GM19351 (cell line): ENCODE results near the gene TP53BP1.
A peak's percentile ranks its signal among the peaks of the same experiment; 100 is the strongest.

Experiments used
- ATAC-seq: cut with Tn5 transposase; IDR thresholded peaks from one replicate; pipeline ENCODE4 v1.9.1; 2021; ENCODE audit warnings: mild to moderate bottlenecking, moderate library complexity; ENCODE audit not compliant: unreplicated experiment

The TP53BP1 gene

DNA sequence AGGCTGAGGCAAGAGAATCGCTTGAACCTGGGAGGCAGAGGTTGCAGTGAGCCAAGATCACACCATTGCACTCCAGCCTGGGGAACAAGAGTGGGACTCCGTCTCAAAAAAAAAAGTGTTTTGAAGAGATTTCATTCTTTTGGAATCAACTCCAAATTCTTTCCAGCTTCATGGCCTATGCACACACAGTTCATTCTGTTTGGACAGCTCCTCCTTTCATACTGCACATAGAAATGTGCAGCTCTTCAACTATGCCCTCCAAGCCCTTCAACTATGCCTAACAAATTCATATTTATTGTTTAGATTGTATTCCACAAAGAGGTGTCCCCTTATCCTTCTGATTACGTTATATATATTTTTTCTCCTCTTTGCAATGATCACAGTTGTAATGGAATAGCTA lies 4.2 kb downstream of the TP53BP1 start:
- no peak for ATAC-seq

DNA sequence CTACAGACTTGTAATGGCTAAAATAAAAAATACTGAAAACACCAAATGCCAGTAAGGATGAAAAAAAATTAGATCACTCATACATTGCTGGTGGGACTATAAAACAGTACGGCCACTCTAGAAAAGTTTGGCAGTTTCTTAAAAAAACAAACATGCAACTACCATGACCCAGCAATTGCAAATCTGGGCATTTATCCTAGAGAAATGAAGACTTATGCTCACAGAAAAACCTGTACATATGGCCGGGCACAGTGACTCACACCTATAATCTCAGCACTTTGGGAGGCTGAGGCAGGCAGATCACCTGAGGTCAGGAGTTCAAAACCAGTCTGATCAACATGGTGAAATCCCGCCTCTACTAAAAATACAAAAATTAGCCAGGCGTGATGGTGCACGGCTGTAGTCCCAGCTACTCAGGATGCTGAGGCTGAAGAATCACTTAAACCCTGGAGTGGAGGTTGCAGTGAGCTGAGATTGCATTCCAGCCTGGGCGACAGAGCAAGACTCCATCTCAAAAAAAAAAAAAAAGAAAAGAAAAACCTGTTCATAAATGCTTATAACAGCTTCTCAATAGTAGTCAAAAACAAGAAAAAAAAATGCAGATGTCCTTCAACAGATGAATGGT lies 5.6 kb downstream of the TP53BP1 start:
- ATAC-seq: no peak

DNA sequence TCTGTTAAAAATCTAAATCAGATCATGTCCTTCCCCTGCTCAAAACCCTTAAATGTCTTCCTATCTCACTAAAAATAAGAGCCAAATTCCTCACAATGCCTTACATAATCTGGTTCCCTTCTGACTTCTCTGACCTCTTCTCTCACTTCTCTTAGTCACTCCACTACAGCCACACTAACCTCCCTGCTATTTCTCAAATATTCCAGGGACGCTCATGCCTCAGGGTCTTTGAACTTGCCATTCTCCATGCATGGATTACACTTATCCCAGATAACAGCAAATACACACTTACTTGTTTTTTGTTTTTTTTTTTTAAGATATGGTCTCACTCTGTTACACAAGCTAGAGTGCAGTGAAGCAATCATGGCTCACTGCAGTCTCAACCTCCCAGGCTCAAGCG lies 8.5 kb downstream of the TP53BP1 start:
- no peak for ATAC-seq

DNA sequence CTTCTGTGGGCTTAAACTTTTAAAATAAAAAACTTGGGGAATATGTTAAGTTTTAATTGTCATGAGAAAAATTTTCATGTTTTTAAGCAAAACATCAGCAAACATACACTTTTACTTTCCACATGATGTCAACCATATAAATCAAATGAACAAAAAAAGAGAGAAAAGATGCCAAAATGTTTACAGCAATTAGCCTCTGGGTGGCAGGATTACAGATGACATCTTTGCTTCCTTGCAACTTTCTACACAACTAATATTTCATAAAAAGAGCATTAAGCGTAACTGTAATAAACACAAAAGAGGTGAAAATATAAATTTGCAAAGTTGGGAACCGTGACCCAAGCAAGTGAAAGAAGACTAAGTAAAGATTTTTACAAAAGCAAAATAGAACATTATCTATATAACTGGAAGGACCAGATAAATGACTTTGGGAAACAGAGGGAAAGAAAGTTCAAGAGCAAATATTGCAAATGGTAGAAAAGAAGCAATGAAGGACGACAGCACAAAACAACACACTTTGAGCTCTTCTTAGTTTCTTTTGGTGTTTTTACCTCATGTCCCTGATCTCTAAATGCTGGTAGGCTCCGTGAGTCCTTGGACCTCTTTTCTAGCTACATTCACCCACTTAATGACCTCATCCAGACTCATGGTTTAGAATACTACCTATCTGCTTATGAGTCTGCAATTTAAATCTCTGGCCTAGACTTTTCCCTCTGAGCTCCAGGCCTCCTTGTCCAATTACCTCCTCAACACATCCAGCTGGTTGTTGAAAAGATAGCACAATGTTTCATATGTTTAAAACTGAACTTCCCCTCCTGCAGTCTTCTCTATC lies 9.4 kb downstream of the TP53BP1 start:
- ATAC-seq: no peak

DNA sequence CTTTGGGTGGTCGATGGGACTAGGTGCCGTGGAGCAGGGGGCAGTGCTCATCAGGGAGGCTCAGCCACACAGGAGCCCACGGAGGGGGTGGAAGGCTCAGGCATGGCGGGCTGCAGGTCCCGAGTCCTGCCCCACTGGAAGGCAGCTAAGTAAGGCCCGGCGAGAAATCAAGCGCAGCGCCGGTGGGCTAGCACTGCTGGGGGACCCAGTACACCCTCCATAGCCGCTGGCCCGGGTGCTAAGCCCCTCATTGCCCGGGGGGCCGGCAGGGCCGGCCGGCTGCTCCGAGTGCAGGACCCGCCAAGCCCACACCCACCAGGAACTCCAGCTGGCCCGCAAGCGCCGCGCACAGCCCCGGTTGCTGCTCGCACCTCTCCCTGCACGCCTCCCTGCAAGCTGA lies 19.1 kb downstream of the TP53BP1 start:
- ATAC-seq: no peak

DNA sequence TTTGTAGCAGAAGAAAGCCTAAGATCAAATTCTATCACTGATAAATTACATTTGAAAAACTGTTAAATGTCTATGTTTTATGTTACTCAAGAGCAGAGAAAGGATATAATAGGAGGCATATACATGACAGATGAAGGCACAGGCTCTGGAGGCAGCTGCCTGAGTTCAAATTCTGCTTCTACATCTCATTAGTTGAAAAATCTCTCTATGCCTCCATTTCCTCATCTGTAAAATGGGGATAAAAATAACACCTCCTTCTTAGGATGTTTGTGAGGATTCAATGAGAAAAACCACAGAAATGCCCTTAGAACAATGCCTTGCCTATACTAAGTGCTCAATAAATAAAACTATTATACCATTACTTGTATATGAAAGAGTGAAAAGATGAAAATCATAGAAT lies 21.0 kb downstream of the TP53BP1 start:
- no peak for ATAC-seq

DNA sequence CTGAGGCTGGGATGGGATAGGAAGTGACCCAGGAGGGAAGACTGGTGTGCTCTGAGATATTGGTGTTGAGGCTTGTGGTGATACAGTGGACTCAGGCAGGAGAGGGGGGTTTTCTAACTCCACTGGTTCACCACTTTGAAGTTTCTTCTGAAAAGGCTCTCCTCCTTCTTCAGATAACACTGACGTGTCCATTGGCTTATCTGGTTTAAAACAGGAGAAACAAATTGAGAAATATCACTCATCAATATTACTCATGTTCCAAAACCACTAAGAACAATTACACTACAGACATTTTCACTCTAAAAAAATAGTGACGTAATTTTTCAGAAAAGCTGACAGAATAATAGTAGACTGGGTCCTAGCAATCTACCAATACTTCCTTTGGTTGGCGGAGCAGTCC lies 23.1 kb downstream of the TP53BP1 start:
- no peak for ATAC-seq

DNA sequence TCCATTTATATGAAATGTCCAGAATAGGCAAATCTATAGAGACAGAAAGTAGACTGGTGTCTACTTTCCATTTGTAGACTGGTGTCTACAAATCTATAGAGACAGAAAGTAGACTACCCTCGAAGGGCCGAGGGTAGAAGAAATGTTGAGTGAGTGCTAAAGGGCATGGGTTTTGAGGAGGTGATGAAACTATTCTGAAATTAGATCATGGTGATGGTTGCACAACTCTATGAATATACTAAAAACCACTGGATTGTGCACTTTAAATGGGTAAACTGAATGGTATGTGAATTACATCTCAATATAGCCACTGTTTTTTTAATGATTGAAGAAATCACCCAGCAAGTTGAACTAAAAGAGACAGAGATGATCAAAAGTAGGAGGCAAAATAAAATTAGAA lies 27.9 kb downstream of the TP53BP1 start:
- no peak for ATAC-seq

DNA sequence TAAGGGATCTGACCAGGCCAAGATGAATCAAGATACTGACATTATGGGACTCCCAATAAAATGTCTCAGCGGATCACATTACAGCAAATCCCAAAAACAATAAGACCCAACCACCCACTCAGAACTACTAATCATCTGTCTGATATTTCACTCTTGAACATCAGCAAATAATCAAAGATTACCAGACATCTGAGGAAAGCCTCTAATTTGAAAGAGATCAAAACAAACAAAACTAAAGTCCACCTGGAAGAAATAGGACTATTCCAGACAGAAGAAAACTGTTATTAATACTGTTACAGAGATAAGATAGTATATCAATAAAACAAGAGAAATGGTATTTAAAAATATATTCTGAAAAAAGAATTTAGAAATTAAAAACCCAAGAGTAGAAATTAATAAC lies 29.0 kb downstream of the TP53BP1 start:
- ATAC-seq: no peak

DNA sequence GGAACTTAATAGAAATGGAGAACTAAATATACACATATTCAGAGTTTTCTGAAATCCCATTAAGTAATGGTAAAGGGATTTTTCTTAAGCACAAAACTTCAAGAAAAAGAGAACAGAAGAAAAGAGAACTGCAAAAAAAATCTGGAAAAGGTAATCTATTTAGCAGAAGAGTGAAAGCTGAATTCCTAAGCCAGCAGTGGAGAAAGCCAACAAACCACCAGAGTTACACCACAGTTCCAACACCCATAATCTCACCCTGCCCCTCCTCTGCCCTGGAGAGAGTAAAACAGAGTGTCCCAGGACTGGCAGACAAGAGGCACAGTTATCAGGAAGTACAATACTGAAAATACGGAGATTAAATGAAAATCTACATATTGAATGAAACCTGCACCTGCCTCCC lies 29.4 kb downstream of the TP53BP1 start:
- no peak for ATAC-seq

DNA sequence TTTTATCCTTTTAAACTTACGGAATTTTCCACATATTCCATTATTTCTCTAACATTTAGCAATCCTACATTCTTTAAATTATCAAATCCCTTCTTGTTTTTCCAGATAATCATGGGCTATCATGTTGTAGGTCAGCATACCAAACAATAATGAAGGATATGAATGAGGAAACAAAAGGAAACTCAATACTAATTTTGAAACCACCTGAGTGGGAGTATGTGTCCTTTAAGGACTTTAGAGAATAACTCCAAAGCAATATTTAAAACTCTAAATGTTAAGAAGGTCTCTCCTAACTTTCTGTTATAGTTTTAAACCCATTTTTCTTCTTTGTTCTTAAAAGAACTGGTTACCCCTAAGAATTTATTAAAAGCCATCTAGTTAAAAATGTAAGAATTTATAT lies 43.0 kb downstream of the TP53BP1 start:
- ATAC-seq: no peak

DNA sequence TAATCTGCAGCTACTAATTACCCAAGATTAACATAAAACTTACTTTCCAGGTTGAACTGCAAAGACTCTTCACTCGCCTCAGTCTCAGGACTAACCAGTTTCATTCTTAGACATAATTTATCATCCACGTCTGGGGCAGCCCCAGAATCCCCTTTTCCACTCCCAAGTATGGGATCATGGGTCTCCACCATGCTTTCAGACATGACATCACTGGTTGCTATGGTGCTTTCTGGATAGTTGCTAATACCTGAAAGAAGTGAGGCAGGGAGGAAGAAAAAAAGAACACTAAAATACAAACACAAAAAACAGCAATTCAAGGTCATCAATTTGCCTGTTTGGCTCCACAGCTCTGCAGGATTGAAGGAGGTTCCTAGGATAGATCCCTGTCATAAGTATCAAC lies 46.6 kb downstream of the TP53BP1 start:
- no peak for ATAC-seq

DNA sequence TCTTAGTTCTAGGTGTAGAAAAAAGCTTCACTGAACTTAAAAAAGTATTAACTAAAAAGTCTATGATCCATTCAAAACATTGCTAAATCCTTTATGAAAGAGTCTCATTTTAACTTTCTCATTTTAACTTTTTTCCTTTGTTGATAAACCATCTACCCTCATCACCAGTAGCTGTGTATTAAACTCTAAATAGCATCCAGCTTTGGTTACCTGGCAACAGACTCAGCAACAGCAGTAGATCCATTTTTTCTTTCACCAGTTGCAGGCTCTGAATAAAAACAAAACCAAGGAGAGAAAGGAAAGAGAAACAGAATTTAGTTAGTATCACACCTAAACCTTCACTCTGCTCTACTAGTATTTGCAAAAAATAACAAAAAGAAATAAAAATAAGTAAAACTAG lies 51.6 kb downstream of the TP53BP1 start:
- no peak for ATAC-seq

DNA sequence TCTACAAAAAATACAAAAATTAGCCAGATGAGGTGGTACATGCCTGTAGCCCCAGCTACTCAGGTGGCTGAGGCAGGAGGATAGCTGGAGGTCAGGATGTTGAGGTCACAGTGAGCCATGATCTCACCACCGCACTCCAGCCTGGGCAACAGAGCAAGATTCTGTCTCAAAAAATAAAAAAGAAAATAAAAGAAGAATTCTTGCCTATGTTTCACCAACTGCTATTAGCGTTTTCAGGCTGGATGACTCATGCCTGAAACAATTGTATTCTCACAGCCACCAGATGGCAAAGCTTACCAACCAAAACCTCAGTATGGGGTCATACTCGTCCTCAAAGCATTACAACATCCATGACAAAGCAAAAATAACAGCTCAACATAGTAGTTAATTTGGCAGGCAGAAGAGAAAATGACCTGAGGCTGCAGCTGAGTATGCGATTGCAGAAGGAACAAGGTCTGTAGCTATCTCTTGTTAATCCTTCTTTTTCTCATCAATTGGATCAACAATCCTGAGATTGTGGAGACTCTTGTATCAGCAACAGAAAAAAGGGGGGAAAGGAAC lies 52.2 kb downstream of the TP53BP1 start:
- peak; percentile 44 for ATAC-seq

DNA sequence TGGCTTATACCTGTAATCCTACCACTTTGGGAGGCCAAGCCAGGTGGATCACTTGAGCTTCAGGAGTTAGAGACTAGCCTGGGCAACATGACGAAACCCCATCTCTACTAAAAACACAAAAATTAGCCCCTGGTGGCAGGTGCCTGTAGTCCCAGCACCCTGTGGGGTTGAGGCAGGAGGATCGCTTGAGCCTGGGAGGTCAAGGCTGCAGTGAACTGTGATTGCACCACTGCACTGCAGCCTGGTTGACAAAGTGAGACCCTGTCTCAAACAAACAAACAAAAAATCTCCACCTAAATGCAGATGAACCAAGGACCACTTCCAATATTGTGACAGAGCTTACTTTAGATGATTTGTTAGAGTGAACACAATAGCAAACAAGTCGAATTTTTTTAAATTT lies 53.7 kb downstream of the TP53BP1 start:
- ATAC-seq: no peak

DNA sequence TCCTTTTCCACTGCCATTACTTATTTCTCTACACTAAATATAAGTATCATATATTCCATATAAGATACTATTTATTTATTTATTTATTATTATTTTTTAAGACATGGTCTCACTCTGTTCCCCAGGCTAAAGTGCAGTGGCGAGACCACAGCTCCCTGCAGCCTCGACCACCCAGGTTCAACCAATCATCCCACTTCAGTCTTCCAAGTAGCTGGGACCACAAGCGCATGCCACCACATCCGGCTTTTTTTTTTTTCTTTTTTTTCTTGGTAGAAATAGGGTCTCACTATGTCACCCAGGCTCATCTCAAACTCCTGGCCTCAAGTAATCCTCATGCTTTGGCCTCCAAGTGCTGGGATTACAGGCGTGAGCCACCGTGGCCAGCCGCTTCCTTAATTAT lies 56.6 kb downstream of the TP53BP1 start:
- no peak for ATAC-seq

DNA sequence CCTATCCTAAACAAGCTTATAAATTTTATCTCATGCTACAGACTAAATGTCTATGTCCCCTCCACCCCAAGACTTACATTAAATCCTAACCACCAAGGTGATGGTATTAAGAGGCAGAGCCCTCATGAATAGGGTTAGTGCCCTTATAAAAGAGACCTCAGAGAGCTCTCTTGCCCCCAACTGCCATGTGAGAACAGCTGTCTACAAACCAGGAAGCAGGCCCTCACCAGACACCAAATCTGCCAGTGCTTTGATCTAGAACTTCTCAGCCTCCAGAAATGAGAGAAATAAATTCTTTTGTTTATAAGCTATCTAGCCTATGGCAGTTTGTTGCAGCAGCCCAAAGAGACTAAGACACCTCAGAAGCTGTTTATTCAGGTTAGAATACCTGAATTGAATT lies 58.5 kb downstream of the TP53BP1 start:
- no peak for ATAC-seq

DNA sequence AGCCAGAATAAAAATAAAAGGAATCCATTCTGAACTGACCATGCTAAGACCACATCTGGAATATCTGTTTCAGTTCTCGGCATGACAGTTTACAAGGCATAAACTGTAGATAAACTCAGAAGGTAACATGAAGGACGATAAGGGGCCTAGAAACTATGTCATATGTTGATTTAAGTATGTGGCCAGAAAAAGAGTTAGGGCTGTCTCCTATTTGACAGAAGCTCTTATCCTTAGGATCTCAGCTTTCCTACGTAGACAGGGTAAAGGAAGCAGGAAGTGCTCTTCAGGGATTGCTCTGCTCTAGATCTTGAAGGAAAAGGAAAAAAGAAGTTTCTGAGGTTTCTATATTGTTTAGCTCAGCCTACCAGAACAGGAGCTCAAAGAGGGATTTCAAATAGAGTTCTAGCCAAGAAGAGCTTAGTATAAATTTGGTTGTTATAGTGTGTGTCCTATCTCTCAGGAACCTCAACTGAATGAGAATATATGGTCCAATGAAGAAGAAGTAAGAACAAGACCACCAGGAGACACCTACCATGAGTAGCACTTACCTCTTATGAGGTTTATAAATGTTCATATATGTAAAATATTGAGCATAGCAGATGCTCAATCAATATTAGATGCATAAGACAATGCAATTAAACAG lies 59.2 kb downstream of the TP53BP1 start:
- no peak for ATAC-seq

DNA sequence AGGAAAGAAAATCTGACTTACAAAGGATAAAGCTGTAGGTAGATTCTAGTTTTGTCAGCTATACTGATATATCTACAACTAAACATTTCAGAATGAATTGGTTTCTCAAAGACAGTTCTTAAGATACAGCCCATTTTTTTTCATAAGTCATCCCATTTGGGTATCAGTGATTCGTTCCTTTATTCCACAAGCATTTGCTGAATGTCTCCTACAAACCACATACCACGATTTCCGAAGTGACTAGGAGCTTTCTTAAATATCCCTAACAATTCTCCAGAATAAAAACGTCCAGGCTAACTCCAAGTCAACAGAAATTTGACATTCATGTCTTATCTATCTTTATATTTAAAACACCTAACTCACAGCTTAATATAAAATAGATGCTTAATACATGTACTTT lies 59.8 kb downstream of the TP53BP1 start:
- no peak for ATAC-seq

DNA sequence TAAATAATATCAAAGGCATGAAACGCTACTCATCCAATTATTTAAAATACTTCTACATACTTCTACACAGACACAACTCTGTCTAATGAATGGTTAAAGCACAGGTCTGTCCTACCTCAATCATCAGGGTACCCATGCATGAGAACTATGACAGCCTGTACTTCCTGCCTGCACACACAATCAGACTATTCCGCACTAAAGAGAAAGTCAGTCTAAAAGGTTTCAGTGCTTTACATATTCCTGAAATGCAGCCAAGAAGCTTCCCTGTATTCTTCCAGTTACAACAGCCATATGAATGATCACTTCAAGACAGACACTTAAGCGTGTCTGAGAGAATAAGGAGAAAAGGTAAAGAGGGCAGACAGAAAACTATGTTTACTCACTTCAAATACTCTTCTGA lies 63.3 kb downstream of the TP53BP1 start:
- no peak for ATAC-seq

DNA sequence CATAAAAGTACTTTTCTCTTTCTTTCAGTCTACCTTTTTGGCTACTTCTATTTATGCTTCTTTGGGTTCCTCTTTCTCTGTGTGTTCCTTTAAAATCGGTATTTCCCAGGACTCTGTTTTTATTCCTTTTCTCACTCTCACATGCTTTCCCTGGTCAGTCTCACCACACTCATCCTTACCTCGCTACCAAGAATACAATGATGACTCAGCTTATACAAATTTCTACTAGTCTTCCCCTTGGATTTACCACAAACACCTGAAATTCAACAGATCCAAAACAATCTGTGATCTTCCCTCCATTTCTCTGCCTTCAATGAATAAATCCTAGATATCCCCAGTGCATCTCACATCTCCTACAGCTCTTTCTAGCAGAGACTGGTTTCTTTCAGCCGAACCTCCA lies 69.2 kb downstream of the TP53BP1 start:
- ATAC-seq: no peak

DNA sequence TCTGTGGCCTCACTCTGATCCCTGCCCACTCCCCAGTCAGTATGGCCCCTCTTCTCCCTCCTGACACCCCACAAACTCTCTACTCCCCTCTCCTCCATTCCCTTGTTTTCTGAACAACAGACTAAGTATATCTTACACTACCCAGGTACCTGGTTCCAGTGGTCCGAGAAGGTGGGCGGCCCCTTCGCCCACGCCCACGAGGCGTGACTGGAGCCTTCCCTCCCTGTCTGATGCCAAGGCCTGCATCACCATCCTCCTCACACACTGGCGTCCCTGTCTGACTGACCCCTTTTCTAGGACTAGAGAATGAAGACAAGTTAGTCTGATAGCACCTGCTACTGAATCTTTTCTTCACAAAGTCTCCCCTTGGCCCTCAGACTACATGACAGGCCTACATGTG lies 72.1 kb downstream of the TP53BP1 start:
- no peak for ATAC-seq
